ENCODE measurements around the gene C2CD4C. TPM values are rescaled to one million over a fixed set of nuclear protein-coding genes. Genes with fewer than 3 reads are reported as not detected.

Gene C2CD4C
- total and polyA plus RNA-seq, 10 of the 15 experiments (the other 5 are each of a cell fraction or from before 2014, with no cell fraction given): not detected

- BruUV-seq (replicated peaks): no TSS peak
- in situ Hi-C loops (cut with MboI): no loop called here
- Histone ChIP-seq H3K9me3 (replicated peaks; ENCODE audit: control insufficient read depth, insufficient read depth, low read length) (peaks cover 5% of the 10 kb centered on the region; the same call in 2 of the 3 replicates), H3K9ac (ENCODE audit: control insufficient read depth, insufficient read depth, low read length) (no peak overlapping the region), H3K79me2 (ENCODE audit: control insufficient read depth, insufficient read depth, low read length) (no peaks in the 10 kb centered on the region), H3K27ac (ENCODE audit: control insufficient read depth, insufficient read depth) (no peak overlapping the region), H3K4me2 (ENCODE audit: control insufficient read depth, insufficient read depth) (no peak overlapping the region), H3K36me3 (ENCODE audit: control insufficient read depth in 2 of 2, insufficient read depth in 2 of 2, low read length in 1 of 2) (no peaks in the 10 kb centered on the region), H3K27me3 (replicated peaks in 1 of 2; ENCODE audit: control insufficient read depth in 2 of 2, insufficient read depth in 2 of 2, low read length in 1 of 2) (no peaks in the 10 kb centered on the region), H3K4me3 (no peak overlapping the region), H4K20me1 (ENCODE audit: control insufficient read depth, insufficient read depth) (no peaks in the 10 kb centered on the region), H3K4me1 (ENCODE audit: control insufficient read depth, insufficient read depth, low read length) (no peaks in the 10 kb centered on the region), H2AFZ (ENCODE audit: control insufficient read depth, low read depth, low read length) (no peak overlapping the region)
- intact Hi-C loops (cut with micrococcal nuclease; ENCODE audit: unreplicated experiment): no loop called here
- TF ChIP-seq POLR2AphosphoS5 (IDR thresholded peaks at IDR 0.05; ENCODE audit: low read length): no peak
- no peak for TF ChIP-seq YY1 (IDR thresholded peaks at IDR 0.05; ENCODE audit: low read depth, low read length)
- no peak for TF ChIP-seq CBX3 (IDR thresholded peaks at IDR 0.05; ENCODE audit: borderline replicate concordance, low read depth)
- TF ChIP-seq KLF5 (IDR thresholded peaks at IDR 0.05; ENCODE audit: partially characterized antibody): no peak
- TF ChIP-seq RFX5 (IDR thresholded peaks at IDR 0.05; ENCODE audit: low read depth, low read length): no peak
- TF ChIP-seq USF2 (IDR thresholded peaks at IDR 0.05; ENCODE audit: borderline replicate concordance, low read depth, low read length): no peak
- TF ChIP-seq RAD51 (IDR thresholded peaks at IDR 0.05): no peak
- no peak for TF ChIP-seq IKZF1 (conservative IDR thresholded peaks at IDR 0.05)
- no peak for TF ChIP-seq ZNF217 (IDR thresholded peaks at IDR 0.05)
- FAIRE-seq (no peak), DNase-seq (ENCODE audit: low read depth, low spot score) (no peak), ATAC-seq (no peak)
- CTCF ChIA-PET: no interaction called here
- RAD21 ChIA-PET (ENCODE audit: unreplicated experiment): no interaction called here
- POLR2A ChIA-PET: no interaction called here
- SMC1A ChIA-PET (ENCODE audit: uncharacterized antibody, unreplicated experiment): no interaction called here
- 72% methylated on average over 26 of the region's 30 CpGs for WGBS (ENCODE audit: insufficient coverage, insufficient replicate concordance, low lambda C conversion rate, missing lambda C conversion rate)
Observed at GRCh38 chr19:391726-392374, 17.1 kb downstream of the C2CD4C start.
